DOHH2 (cell line): ENCODE measurements around the gene NEK5.

Experiments
- H3F3A ChIP-seq: fragments of 200-600 bp; sonication (generic), shearing (Covaris generic); 2 replicates; pipeline ENCODE4 v1.6.0; 2016; ENCODE audit warnings: antibody characterized with exemption, mild to moderate bottlenecking; ENCODE audit not compliant: control insufficient read depth, insufficient read depth
- H3K27ac ChIP-seq: fragments of 200-600 bp; sonication (generic); 2 replicates; pipeline ENCODE4 v1.5.1; 2014; ENCODE audit warnings: low read depth, mild to moderate bottlenecking, low read length, moderate library complexity
- H3K27me3 ChIP-seq: fragments of 200-600 bp; sonication (generic); 2 replicates; pipeline ENCODE4 v1.6.1; 2014; ENCODE audit warnings: mild to moderate bottlenecking, low read length, mixed read lengths; ENCODE audit not compliant: control insufficient read depth
- H3K36me3 ChIP-seq: fragments of 200-600 bp; sonication (generic); 2 replicates; pipeline ENCODE4 v1.6.1; 2014; ENCODE audit warnings: mild to moderate bottlenecking, low read length, moderate library complexity, mixed read lengths; ENCODE audit not compliant: control insufficient read depth
- H3K4me1 ChIP-seq: fragments of 200-600 bp; sonication (generic); 2 replicates; pipeline ENCODE4 v1.6.1; 2014; ENCODE audit warnings: mild to moderate bottlenecking, low read length, mixed read lengths; ENCODE audit not compliant: control insufficient read depth
- H3K4me2 ChIP-seq: fragments of 200-600 bp; sonication (generic); 2 replicates; pipeline ENCODE4 v1.6.0; 2014; ENCODE audit warnings: mild to moderate bottlenecking, low read length, moderate library complexity
- H3K4me3 ChIP-seq: fragments of 200-600 bp; sonication (generic); 2 replicates; pipeline ENCODE4 v1.5.1; 2014; ENCODE audit warnings: mild to moderate bottlenecking, low read length, mixed read lengths
- H3K79me2 ChIP-seq: fragments of 200-600 bp; sonication (generic); 2 replicates; pipeline ENCODE4 v1.6.1; 2014; ENCODE audit warnings: mild to moderate bottlenecking, low read length, mixed read lengths; ENCODE audit not compliant: control insufficient read depth
- H3K9me2 ChIP-seq: fragments of 200-600 bp; sonication (generic); replicated peaks from 2 replicates; pipeline ENCODE4 v1.6.1; 2014; ENCODE audit warnings: mild to moderate bottlenecking, low read length, mixed read lengths; ENCODE audit not compliant: control insufficient read depth
- H3K9me3 ChIP-seq: fragments of 200-600 bp; sonication (generic); 2 replicates; pipeline ENCODE4 v1.6.1; 2014; ENCODE audit warnings: antibody characterized with exemption, low read length, mixed read lengths; ENCODE audit not compliant: control insufficient read depth, insufficient read depth
- H4K20me1 ChIP-seq: fragments of 200-600 bp; sonication (generic); 2 replicates; pipeline ENCODE4 v1.6.0; 2014; ENCODE audit warnings: low read depth, mild to moderate bottlenecking, antibody characterized with exemption, low read length, moderate library complexity; ENCODE audit not compliant: control insufficient read depth, insufficient read depth
- CTCF ChIP-seq: fragments of 200-600 bp; sonication (generic); IDR thresholded peaks from one replicate; pipeline ENCODE4 v1.5.1; 2014; ENCODE audit warnings: antibody characterized with exemption, mild to moderate bottlenecking, low read depth, low read length; ENCODE audit not compliant: poor library complexity, severe bottlenecking
- EZH2phosphoT487 ChIP-seq: fragments of 200-600 bp; sonication (generic); IDR thresholded peaks from 2 replicates; pipeline ENCODE4 v1.6.1; 2017; ENCODE audit warnings: borderline replicate concordance, mild to moderate bottlenecking, antibody characterized with exemption, low read length, moderate library complexity, mixed read lengths

Gene NEK5

GRCh38 chr13:52161181-52161646, 32.3 kb upstream of the NEK5 start:
- no peaks in the 10 kb centered on the region for H3K9me2 ChIP-seq
- TF ChIP-seq CTCF (no peak), EZH2phosphoT487 (no peak)
- no peak overlapping the region for H3K4me3 ChIP-seq
- no peak overlapping the region for H3K4me2 ChIP-seq
- H3K79me2 ChIP-seq: no peaks in the 10 kb centered on the region
- H3K36me3 ChIP-seq: no peaks in the 10 kb centered on the region
- no peaks in the 10 kb centered on the region for H3K9me3 ChIP-seq
- peaks cover 26% of the 10 kb centered on the region for H3K27me3 ChIP-seq
- H3K27ac ChIP-seq: no peak overlapping the region
- H3K4me1 ChIP-seq: peaks cover 15% of the 10 kb centered on the region
- H3F3A ChIP-seq: no peaks in the 10 kb centered on the region
- H4K20me1 ChIP-seq: no peaks in the 10 kb centered on the region

DNA sequence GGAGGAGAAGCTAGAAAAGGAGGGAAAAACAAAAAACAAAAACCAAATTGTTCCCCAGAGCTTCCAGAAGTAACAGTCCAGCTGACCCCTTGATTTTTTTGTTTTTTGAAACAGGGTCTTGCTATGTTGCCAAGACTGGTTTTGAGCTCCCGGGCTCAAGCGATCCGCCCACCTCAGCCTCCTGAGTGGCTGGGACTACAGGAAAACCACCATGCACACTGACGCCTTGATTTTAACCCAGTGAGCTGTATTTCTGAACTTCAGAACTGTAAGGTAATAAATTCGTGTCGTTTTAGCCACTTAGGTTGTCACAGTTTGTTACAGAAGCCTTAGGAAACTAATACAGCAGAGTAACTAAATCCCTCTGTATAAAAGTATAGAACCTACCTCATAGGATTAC, 31.6 kb upstream of the NEK5 start:
- Histone ChIP-seq H3K4me1 (peaks cover 15% of the 10 kb centered on the region), H3K9me3 (no peaks in the 10 kb centered on the region), H3K27me3 (peaks cover 26% of the 10 kb centered on the region), H3K4me2 (no peak overlapping the region), H3K79me2 (no peaks in the 10 kb centered on the region), H3K36me3 (no peaks in the 10 kb centered on the region), H3K4me3 (no peak overlapping the region), H3K27ac (no peak overlapping the region), H4K20me1 (no peaks in the 10 kb centered on the region), H3K9me2 (no peaks in the 10 kb centered on the region), H3F3A (no peaks in the 10 kb centered on the region)
- TF ChIP-seq EZH2phosphoT487 (no peak), CTCF (no peak)

- H3K4me1 ChIP-seq: peaks cover 15% of the 10 kb centered on the region
- H3K4me3 ChIP-seq: peak overlapping the region; percentile 82
- no peaks in the 10 kb centered on the region for H3K9me2 ChIP-seq
- TF ChIP-seq CTCF: no peak
- no peak for TF ChIP-seq EZH2phosphoT487
- no peaks in the 10 kb centered on the region for H3K79me2 ChIP-seq
- H3K27ac ChIP-seq: no peak overlapping the region
- peaks cover 26% of the 10 kb centered on the region for H3K27me3 ChIP-seq
- no peaks in the 10 kb centered on the region for H4K20me1 ChIP-seq
- no peaks in the 10 kb centered on the region for H3K9me3 ChIP-seq
- no peaks in the 10 kb centered on the region for H3K36me3 ChIP-seq
- H3F3A ChIP-seq: no peaks in the 10 kb centered on the region
- H3K4me2 ChIP-seq: peak overlapping the region; percentile 87
Measured at GRCh38 chr13:52160053-52160452, 31.2 kb upstream of the NEK5 start.
